ENCODE results near the gene KRTAP13-3.
A peak's percentile ranks its signal among the peaks of the same experiment; 100 is the strongest.

Gene KRTAP13-3, protein sequence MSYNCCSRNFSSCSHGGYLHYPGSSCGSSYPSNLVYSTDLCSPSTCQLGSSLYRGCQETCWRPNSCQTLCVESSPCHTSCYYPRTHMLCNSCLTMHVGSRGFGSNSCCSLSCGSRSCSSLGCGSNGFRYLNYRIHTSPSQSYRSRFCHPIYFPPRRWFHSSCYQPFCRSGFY

DNA sequence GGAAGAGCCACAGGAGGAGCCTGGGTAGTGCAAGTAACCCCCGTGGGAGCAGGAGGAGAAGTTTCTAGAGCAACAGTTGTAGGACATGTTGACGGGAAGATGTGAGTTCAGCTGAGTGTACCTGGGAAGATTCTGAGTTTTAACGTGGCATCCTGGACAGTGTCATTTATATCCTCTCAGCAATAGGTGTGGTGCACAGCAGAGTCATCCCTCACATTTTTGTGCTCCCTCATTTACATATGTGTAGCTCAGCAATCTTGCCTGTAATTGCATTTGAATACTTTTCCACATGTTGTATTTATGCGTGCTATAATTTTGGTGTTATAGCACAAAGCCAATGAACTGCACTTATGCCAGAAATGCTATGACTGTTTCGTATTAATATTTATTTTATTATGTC, at the start of gene KRTAP13-3:
Gene KRTAP13-3, minus strand, starts transcription at position 101 of the 400 bp plus-strand sequence. Its CDS starts 14 bp downstream, at position 87.
- no peak for DNase-seq (ENCODE audit: low spot score)

DNA sequence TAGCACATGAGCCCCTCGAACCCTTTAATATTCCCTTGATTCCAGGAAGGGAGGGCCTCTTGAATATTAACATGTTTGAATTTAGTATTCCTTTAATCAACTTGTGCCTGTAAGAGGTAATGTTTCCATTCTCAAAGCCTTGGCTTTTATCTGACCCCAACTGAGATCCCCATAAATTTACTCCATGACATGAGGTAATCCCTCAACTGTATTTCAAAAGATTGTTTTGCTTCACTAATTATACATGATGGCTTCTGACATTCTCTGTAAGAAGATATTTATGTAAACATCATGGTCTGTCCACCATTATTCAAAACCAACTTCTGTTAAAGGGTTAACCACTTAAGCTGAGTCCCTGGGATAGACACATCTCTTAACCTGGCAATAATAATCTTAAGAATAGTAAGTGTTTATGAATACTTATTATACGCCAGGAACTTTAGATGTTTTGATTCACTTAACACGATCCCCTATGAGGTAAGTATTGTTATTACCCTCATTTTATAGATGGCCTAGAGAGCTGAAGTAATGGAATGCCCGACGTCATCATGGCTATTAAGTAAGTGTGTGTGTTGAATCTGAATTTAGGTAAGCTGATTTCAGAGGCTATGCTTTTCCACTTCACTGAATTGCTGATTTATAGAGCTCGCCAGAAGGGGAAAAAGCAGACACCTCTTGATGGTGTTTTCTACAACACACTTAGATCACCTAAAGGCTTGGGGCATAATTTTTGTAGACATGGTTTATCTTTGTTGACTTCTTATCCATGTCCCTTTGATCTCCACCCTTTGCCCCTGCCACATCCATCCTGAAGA, 43.4 kb upstream of the KRTAP13-3 start:
- DNase-seq (ENCODE audit: low spot score) = no peak

DNA sequence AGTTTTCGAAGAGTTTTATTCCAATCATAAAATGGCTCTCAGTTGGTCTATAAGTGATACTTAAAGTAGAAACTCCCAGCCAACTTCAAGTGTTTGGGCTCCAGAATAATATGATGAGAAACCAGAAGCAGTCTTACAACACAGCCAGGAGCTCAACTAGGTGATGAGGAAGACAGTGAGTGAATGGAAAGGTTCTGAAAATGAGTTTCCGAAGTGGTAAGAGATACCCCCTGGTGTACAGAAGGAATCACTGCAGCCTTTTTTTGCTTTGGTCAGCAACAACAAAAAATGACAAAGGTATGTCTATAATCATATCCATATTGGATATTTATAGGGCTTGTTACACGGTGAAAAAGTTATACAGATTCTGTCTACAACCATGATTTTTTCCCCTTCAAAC, 38.0 kb upstream of the KRTAP13-3 start:
- DNase-seq (ENCODE audit: low spot score) = peak; percentile 48

DNA sequence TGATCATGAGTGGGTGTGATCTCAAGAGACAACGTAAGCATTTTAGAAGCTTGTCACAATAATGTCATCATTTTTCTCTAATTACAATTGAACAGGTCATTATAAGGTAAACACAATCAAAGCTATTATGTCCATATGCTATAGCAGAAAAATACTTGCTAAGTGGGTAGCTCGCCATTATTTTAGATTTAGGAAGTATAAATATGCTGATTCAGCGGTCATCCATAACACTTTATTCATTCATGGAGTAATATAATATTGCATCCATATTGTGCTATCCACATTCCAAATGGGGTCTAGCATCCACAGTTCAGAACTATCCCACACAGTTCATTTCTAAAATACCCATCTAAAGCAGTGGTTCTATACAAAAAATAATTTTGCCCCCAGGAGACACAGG, 22.8 kb upstream of the KRTAP13-3 start:
- DNase-seq (ENCODE audit: low spot score) = no peak

DNA sequence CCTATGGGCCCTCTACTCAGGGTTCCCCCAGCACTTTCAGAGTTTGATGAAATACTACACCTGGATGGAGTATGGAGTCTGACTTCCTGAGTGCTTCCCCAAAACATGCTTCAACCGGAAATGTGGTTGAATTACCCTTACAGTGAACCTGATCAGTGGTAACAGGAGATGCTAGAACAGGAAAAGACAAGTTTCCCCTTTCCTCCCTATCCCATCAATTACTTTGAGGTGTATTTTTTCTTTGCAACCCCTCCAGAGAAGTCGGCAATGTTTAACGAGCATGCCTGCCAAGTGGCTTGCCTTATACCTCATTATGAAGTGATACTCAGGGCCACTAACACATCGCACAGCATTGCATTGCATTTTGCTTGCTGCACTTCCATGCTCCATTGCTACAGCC, 21.3 kb upstream of the KRTAP13-3 start:
- DNase-seq (ENCODE audit: low spot score) = no peak

DNA sequence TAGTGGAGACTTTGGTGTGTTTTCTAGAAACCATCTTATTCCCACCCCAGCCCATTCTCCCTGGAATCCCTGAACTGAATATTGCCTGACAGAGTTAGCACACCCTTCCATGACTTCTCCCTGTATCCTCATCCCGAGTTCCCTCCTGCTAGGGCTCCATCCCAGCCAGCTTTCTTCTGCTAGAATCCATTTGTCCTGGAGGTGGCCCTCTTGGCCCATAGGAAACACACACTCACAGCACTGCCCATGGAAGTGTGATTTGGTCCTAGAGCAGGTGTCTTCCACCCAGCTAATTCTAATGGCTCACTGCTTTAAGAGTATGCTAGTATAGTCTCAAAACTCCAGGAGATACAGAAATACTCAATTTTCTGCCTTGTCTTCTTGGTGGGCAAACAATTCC, 18.5 kb upstream of the KRTAP13-3 start:
- DNase-seq (ENCODE audit: low spot score) = no peak

DNA sequence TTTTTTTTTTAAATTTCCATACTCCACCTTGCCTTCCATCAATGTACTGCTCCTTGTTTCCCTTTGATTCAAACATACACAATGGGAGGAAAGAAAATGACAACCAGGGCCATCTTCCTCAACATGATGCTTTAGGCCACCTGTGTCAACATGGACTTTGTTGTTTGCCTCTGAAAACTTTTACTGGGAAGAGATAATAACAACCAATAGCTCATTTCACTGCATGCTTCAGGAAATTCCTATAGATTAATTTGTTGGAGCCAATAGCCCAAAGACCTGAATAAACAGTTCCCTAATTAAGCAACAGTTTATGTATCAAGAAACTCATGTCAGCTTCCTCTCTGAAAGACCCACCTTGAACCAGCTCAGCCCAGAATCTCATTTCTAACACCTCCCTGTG, 17.5 kb upstream of the KRTAP13-3 start:
- no peak for DNase-seq (ENCODE audit: low spot score)

DNA sequence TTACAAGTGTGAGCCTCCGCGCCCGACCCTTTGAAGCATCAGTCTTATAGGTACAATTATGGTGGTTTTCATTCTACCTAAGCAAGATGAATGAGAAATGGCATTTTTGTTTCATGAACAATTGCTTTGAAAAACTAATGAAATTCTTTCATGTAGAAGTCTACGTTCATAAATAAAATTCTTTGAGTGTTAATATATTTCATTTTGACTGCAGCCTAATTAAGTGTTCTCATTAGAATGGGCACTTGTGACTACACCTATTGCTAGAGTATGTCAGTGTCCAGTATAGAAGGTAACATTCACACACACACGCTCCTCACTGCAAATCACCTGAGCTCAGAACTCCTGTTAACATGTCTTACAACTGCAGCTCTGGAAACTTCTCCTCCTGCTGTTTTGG, 14.2 kb upstream of the KRTAP13-3 start, which contains the start of gene KRTAP15-1:
Gene KRTAP15-1, plus strand, starts transcription at position 301 of the 400 bp plus-strand sequence. Its CDS starts 53 bp downstream, at position 354.
- no peak for DNase-seq (ENCODE audit: low spot score)

DNA sequence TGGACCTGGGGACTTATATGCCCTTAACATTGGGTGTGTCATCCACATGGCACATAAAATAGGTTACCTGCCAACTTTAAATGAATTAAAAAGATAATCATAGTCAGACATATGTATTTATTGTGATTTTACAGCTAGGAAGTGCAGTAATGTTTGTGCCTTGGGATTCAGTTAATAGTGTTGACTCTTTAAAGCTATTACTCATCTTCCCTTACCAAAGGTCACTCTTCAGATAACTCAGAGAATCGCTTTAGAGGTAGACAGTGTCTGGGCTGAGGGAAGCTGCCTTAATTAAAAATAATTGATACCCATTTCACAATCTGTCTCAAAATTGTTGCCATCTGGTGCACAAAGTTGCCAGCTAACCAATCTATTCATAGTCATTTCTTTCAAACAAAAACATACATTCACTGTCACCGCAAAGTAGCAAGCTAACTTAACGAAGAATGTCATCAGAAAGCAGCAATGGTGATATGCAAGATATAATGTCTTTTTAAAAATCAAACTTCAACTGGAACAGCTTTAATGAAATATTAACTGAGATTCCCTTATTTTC, 11.4 kb upstream of the KRTAP13-3 start:
- no peak for DNase-seq (ENCODE audit: low spot score)

DNA sequence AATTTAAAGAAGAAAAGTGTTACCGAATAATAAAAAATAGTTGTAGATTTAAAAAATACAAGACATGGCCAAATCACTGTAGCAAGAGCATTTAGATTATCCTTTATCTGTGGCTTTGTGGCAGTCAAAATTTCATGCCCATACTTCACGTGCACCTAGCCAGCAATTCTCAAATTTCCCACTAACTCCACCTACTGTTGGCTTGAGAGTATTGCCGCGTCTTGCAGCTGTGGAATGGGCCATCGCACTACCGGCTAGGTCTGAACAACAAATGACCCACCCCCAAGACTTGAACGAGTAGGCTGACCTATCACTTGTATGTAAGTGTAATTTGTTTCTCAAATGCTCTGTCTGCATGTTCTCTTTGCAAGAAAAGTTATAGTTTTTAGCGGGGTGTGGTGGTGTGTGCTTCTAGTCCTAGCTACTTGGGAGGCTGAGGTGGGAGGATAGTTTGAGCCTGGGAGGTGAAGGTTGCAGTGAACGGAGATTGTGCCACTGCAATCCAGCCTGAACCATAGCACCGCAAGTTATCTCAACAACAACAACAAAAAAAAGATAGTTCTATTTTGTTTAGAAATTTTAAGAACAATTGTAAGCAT, 8.4 kb upstream of the KRTAP13-3 start:
- DNase-seq (ENCODE audit: low spot score) = peak; percentile 62

DNA sequence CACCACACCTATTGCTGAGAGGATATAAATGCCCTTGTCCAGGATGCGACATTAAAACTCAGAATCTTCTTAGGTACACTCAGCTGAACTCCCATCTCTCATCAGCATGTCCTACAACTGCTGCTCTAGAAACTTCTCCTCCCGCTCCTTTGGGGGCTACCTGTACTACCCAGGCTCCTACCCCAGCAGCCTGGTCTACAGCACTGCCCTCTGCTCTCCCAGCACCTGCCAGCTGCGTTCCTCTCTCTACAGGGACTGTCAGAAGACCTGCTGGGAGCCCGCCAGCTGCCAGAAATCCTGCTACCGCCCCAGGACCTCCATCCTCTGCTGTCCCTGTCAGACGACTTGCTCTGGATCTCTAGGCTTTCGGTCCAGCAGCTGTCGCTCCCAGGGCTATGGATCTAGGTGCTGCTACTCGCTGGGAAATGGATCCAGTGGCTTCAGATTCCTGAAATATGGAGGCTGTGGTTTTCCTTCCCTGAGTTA, 4.5 kb upstream of the KRTAP13-3 start, which contains the start of gene KRTAP13-4:
Gene KRTAP13-4, plus strand, starts transcription at position 51 of the 486 bp plus-strand sequence. Its CDS starts 56 bp downstream, at position 107.
- DNase-seq (ENCODE audit: low spot score) = no peak

DNA sequence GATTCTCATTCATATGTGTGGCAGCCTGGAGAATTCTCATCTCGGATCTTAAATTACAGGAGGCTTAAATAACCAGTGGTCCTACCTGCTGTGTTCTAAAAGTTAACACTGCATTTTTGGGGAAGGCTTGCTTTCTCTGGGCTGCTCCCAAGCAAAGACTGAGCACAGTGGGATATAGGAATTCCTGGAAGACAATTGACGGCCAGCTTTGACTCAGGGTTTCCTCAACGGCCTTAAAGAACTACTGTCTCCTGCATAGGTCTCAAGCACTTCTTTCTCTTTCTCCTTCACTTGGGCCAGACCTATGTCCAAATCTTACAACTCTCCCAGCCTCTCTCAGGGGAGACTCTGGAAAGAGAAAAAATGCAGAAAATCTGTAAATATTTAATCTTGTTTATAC, 1.0 kb upstream of the KRTAP13-3 start:
- DNase-seq (ENCODE audit: low spot score) = no peak

DNA sequence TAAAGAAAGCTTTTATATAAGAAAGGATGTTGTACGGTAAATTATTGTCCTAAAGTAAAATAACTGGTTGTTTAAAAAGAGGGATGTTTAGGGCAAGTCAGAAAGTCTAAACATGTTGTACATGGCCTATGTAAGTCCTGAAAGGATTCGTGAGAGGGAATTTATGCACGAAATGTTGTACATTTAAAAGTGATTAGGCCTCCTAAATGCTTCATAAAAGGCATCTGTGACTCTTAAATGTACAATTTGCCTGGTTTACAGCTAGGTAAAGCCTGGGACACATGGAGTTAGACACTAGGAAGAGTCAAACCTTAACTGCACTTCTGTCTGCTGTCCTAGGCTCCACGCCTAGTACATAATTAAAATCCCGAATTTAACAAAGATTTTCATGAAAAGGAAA, 9.7 kb downstream of the KRTAP13-3 start:
- no peak for DNase-seq (ENCODE audit: low spot score)

DNA sequence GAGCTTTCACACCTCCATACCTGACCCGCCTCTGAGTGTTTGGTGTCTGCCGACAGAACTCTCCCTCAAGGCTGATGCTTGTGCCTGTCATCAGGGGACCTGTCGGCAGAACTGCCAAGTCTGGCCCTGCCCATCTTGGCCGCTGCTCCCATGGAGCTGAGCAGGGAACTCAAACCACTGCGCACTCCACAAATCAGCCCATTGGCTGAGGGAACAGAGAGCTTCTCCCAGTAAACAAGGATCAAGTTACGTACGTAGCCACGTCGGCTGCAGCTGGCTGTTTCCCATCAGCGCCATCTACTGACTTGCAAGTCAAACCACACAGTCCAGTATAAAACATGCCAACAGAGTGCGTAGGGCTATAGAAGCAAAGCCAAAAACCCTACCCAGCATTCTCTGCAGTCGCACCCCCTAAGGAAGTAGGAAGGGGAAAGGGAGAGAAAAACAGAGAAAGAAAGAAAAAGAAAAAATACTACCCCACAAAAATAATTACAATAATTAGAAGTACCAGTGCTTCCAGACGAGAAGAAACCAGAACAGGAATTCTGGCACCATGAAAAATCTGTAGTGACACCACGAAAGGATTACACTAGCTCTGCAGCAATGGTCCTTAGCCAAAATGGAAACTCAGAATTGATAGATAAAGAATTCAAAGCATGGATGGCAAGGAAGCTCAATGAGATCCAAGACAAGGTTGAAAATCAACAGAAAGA, 16.8 kb downstream of the KRTAP13-3 start:
- DNase-seq (ENCODE audit: low spot score) = peak; percentile 92

DNA sequence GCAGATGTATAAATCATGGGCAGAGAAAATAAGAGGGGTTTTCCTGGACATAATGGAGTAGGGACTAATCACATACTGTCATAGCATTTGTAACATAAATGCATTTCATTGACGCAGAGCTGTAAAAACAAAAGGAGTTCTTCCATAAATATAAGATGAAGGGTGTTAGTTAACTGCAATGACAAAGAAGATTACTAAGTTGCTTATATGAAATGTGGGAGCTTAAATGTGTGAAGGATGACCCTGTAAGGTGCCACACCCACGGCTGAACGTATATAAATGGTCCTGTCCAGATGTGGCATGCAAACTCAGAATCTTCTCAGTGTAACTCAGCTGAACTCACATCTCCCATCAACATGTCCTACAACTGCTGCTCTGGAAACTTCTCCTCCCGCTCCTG, 30.0 kb downstream of the KRTAP13-3 start, which contains the start of gene KRTAP13-1:
Gene KRTAP13-1, plus strand, starts transcription at position 301 of the 400 bp plus-strand sequence. Its CDS starts 56 bp downstream, at position 357.
- no peak for DNase-seq (ENCODE audit: low spot score)

DNA sequence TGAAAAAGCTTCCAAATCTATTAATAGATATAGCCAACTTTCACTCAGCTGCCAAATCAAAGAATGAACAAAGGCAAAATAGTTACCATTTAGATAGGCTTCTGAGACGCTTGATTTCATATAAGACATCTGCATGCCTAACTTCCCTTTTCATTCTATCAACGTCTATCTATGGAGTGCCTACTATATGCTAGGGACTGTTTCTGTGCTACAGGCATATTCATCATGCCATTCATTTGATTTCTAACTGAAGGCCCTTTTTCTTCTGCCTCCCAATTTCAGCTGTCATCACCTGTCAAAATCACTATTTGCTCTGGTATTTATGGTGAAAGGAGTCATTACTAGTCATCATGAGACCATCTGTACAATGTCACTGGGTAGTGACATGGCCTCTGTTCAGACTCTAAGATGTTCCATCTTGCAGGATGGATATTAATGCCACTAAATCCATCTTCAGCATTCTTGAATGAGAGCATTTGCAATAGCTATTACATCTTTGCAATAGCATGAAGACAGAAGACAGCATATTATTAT, 34.2 kb downstream of the KRTAP13-3 start:
- DNase-seq (ENCODE audit: low spot score) = no peak

DNA sequence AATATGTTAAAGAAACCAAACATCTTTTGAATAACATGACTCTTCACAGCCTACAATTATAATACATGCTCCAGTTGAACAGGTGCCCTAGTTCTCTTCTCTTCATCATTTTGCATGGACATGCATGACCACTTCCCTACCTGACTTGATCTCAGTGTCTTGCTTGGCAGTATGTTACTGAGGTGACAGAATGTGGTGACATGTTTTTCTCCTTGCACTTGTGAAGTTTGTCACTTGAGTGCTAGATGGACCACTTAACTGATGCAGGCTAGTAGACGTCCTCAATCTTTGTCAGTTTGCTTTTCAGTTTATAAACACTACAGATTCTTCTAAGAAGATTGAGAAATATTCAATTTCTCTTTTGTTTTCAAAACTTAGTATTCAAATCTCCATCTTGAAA, 43.5 kb downstream of the KRTAP13-3 start:
- no peak for DNase-seq (ENCODE audit: low spot score)

All from RKO (cell line).